Stimulated activated CD4-positive, alpha-beta T cell treated with anti-CD3 and anti-CD28 coated beads, Interleukin-15, amount 100 ng/mL, for 1 hour (primary cell): Measurements from ENCODE around the gene DISP1.

ENCODE experiments used
- DNase-seq, 2 donors: peaks; one replicate each; pipeline ENCODE4 v3.0.0-alpha.2; 2020; ENCODE audit warnings: low read depth in 1 of 2, low spot score in 1 of 2

The DISP1 gene

GRCh38 chr1:222814536-222815439 lies at the start of gene DISP1:
Gene DISP1 (plus strand): TSS chr1:222815039. CDS start chr1:222942824, 127,785 bp downstream.
- peak; percentile 40 to 52 for DNase-seq

GRCh38 chr1:222767152-222767571 lies 47.7 kb upstream of the DISP1 start:
- no peak for DNase-seq

GRCh38 chr1:222768592-222768991 lies 46.2 kb upstream of the DISP1 start:
- DNase-seq, result no peak

- no peak for DNase-seq
Observed at GRCh38 chr1:222769181-222769580, 45.7 kb upstream of the DISP1 start.

- no peak for DNase-seq
Observed at GRCh38 chr1:222769971-222770620, 44.7 kb upstream of the DISP1 start.

- DNase-seq, result no peak
Observed at GRCh38 chr1:222772996-222773379, 41.9 kb upstream of the DISP1 start.

- DNase-seq, result no peak
Observed at GRCh38 chr1:222777463-222777862, 37.4 kb upstream of the DISP1 start.

- DNase-seq, result no peak
Observed at GRCh38 chr1:222777977-222778376, 36.9 kb upstream of the DISP1 start.

- DNase-seq, result no peak
Observed at GRCh38 chr1:222781251-222781650, 33.6 kb upstream of the DISP1 start.

GRCh38 chr1:222783051-222783450 lies 31.8 kb upstream of the DISP1 start:
- DNase-seq, result no peak

- no peak for DNase-seq
Observed at GRCh38 chr1:222784371-222784770, 30.5 kb upstream of the DISP1 start.

GRCh38 chr1:222784916-222785315 lies 29.9 kb upstream of the DISP1 start:
- DNase-seq, result no peak

GRCh38 chr1:222785529-222785928 lies 29.3 kb upstream of the DISP1 start:
- DNase-seq, result no peak

GRCh38 chr1:222786121-222786520 lies 28.7 kb upstream of the DISP1 start:
- DNase-seq, result no peak

- DNase-seq, result no peak
Observed at GRCh38 chr1:222787729-222788128, 27.1 kb upstream of the DISP1 start.

- DNase-seq, result no peak
Observed at GRCh38 chr1:222788402-222789156, 26.3 kb upstream of the DISP1 start.

- no peak for DNase-seq
Observed at GRCh38 chr1:222790115-222790514, 24.7 kb upstream of the DISP1 start.

GRCh38 chr1:222790520-222790919 lies 24.3 kb upstream of the DISP1 start:
- no peak for DNase-seq

GRCh38 chr1:222791006-222791710 lies 23.7 kb upstream of the DISP1 start:
- DNase-seq, result no peak

GRCh38 chr1:222792744-222793143 lies 22.1 kb upstream of the DISP1 start:
- no peak for DNase-seq
